ENCODE data around the gene IRAK1BP1.

DNA sequence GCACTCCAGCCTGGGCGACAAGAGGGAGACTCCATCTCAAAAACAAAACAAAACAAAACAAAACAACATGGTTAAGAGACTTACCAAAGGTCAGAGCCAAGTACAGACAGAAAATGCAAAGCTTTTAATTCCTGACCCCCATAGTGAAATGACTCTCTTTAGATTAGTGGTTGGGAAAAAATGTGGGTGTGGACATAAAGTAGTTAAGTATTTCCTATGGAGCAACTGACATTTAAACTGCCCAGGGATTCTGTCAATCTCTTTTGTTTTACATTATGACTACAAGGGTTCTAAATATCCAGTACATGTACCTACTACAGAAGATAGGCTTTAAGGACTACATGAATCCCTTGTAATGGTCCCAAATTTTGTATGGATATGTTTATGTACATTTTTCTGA is 75.1 kb downstream of the IRAK1BP1 start:
- TF ChIP-seq, protein P1, sequence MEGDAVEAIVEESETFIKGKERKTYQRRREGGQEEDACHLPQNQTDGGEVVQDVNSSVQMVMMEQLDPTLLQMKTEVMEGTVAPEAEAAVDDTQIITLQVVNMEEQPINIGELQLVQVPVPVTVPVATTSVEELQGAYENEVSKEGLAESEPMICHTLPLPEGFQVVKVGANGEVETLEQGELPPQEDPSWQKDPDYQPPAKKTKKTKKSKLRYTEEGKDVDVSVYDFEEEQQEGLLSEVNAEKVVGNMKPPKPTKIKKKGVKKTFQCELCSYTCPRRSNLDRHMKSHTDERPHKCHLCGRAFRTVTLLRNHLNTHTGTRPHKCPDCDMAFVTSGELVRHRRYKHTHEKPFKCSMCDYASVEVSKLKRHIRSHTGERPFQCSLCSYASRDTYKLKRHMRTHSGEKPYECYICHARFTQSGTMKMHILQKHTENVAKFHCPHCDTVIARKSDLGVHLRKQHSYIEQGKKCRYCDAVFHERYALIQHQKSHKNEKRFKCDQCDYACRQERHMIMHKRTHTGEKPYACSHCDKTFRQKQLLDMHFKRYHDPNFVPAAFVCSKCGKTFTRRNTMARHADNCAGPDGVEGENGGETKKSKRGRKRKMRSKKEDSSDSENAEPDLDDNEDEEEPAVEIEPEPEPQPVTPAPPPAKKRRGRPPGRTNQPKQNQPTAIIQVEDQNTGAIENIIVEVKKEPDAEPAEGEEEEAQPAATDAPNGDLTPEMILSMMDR (IDR thresholded peaks at IDR 0.05) = no peak
- TF ChIP-seq POLR2A (IDR thresholded peaks at IDR 0.05) = no peak

Measured in prostate gland (tissue), 2 donors.